Stimulated activated naive CD4-positive, alpha-beta T cell (primary cell): ENCODE results near the gene FKBP15.

Source experiments
- DNase-seq, 6 experiments: peaks; one replicate each; lab custom pipeline; 2025; lab: John Stamatoyannopoulos, UW

Gene FKBP15

DNA sequence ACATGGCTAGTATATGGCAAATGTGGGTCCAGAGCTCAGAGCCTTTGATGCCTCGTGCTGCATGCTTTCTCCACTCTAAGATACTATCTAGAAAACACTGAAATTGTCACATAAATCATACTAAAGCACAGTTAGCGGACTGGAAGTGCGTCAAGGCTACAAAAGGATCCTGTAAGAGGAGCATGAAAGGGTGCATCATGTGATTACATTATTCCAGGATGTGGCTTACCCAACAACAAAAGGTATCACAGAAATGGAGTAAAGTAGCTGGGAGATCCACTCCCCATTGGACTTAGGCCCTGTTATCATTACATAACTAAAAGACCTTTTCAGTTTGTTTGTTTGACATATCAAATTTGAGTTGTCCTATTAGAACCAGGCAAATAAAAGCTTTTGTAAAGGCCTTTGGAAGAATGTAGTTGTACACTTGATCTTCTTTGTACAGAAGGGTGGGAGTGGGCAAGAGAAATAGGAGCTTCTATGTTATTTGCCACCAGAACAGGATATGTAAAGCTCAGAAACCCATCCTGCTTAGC lies 7.1 kb upstream of the FKBP15 start:
- peak in 5 of 6 experiments; percentile 6 to 73 (median 57) for DNase-seq

GRCh38 chr9:113227436-113227835 lies 6.4 kb upstream of the FKBP15 start:
- no peak for DNase-seq

DNA sequence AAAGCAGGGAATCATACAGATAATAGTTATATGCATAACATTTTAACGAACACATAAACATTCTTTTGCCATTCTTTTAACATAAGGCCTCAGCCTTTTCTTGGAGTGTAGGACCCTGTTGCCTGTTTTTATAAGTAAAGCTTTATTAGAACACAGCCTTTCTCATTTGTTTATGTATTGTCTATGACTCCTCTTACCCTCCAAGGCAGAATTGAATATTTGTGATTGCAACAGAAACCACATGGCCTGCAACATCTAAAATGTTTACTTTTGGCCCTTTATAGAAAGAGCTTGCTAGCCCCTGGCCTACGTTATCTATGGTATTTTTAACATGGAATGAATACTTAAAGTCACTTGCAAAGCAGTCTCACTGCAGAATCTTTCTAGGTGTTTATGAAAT lies 2.9 kb upstream of the FKBP15 start:
- no peak for DNase-seq

DNA sequence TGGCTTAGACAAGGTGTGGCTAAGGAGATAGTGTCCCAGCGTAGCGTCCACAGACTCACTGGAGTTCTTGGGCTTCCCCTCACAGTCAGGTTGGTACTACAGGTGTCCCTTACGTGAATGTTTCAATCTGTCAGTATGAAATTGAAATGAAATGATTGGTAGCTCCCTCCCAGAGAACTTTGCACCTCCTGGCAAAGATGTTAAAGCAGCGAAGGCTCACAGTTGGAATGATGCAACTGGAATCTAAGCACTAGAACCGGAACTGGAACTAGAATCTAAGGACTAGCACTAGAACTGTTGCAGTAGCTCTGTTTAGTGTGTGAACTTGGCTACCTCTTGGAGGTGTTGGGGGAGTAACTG lies 1.4 kb upstream of the FKBP15 start:
- no peak for DNase-seq

- peak in 2 of 6 experiments; percentile 22 to 29 for DNase-seq
Measured at GRCh38 chr9:113221800-113222481, 864 bp upstream of the FKBP15 start.

DNA sequence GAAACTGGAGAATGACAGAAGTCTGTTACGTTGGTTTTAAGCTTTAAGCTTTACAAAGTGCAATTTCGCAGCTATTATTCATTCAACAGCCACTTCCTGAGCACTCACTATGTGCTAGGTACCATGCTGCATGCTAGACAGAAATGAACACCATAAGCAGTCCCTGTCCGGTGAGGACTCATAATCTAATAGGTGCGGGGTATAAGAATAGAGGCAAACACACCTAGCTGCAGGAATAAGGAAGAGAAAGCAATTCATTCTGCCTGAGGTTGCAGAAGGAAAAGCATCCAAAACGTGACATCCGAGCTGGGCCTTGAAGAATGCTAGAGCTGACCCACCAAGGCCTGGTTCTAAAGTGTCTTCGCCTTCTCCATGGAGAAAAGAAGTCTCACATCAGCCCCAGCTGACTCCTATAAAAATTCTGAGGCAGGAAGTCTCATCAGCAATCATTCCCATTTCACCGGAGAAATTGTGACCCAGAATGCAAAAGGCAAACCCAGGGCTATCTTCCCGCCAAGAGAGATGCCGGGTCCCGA lies 542 bp downstream of the FKBP15 start:
- DNase-seq, result peak in 2 of 6 experiments; percentile 13 to 34

GRCh38 chr9:113219969-113220368 lies 1.1 kb downstream of the FKBP15 start:
- DNase-seq, result no peak

- DNase-seq, result no peak
Measured at GRCh38 chr9:113219186-113219936, 1.7 kb downstream of the FKBP15 start.

GRCh38 chr9:113216406-113216805 lies 4.7 kb downstream of the FKBP15 start:
- DNase-seq, result no peak

- peak in 1 of 6 experiments; percentile 1 for DNase-seq
Measured at GRCh38 chr9:113215132-113215531, 5.9 kb downstream of the FKBP15 start.

DNA sequence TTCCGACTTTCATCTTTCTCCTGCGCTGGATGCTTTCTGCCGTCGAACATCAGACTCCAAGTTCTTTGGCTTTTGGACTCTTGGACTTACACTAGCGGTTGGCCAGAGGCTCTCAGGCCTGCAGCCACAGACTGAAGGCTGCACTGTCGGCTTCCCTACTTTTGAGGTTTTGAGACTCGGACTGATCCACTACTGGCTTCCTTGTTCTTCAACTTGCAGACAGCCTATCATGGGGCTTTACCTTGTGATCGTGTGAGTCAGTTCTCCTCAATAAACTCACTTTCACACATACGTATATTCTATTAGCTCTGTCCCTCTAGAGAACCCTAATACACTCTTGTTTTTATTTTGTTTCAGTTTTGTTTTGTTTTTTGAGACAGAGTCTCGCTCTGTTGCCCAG lies 10.3 kb downstream of the FKBP15 start:
- no peak for DNase-seq

DNA sequence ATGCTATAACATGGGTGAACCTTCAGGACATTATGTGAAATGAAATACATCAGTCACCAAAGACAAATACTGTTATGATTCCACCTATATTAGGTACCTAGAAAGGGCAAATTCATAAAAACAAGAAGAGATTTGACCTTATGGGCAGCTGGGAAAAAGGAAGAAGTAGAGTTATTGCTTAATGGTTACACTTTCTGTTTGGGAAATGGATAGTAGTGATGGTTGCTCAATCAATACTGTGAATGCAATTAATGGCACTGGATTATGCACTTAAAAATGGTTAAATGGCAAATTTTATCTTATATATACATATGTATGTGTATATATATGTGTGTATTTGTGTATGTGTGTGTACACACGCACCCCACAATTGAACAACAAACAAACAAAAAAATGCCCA lies 15.2 kb downstream of the FKBP15 start:
- no peak for DNase-seq

DNA sequence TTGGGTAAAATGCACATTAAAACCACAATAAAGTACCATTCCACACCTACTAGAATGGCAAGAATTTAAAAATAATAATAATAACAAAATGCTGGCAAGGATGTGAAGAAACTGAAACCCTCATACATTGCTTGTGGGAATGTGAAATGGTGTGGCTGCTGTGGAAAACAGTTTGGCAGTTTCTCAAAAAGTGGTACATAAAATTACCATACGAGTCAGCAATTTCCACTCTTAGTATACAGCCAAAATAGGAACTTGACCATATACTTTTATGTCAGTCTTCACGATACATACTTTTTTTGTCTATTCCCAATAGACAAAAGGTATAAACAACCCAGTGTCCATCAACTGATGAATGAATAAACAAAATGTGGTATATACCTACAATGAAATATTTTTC lies 15.6 kb downstream of the FKBP15 start:
- DNase-seq, result no peak

GRCh38 chr9:113199683-113200329 lies 21.3 kb downstream of the FKBP15 start:
- DNase-seq, result no peak

- DNase-seq, result no peak
Measured at GRCh38 chr9:113192455-113192854, 28.6 kb downstream of the FKBP15 start.

- no peak for DNase-seq
Measured at GRCh38 chr9:113187929-113188595, 33.0 kb downstream of the FKBP15 start.

GRCh38 chr9:113186137-113186755 lies 34.8 kb downstream of the FKBP15 start:
- DNase-seq, result no peak

GRCh38 chr9:113185271-113185670 lies 35.8 kb downstream of the FKBP15 start:
- no peak for DNase-seq

DNA sequence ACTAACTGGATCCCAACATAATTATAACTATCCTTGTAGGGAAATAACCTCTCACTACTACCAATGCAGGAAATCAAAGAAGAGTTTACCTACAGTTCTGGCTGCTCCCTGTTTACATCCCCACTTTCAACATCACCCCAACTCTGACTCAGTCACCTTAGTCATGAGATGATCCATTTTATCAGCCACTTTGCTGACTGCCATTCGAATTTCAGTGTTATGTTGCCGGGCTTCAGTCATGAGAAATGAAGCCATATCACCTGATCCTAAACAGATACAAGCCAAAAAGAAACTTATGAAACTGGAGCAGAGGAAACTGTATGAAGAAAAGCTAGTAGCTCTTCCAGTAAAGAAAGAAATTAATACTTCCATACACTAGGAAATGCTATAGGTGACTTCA lies 36.5 kb downstream of the FKBP15 start:
- no peak for DNase-seq

DNA sequence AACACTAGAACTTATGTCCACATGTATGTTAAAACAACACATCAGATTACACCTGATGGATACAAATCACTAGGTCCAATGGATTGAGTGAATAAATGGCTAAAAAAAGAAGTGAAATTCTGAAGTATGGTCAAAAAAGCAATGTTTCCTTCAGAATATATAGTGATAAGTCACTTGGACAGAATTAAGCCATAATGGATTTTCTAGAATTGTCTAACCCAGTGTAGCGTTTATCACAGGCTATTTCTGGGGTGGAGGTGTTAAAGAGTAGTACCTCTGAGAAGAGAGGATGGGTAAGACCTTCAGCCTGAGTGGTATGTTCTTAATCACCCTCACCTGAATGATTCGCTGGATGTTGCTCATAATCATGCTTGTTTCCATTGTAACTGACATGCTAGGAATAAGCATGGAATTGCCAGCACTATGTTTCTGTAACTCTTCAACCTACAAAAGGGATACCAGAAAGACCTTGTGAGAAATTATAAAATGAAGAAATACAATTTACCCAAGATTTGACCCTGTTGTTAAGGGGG lies 37.1 kb downstream of the FKBP15 start:
- no peak for DNase-seq

DNA sequence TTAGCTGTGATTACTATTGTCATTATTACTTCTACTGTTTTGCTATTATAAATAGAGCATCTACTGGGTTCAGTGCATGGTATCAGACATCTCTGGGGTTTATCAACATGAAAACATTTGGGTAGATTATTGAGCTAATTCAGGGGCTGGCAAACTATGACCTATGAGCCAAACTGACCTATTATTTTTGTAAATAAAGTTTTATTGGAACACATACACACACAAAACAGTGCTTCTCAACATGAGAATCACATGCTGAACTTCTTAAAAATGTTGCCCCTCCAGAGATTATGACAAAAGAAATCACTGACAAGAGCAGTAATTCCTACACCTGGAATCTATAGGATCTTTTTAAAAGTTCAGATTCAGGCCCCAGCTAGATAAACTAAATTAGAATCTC lies 39.9 kb downstream of the FKBP15 start:
- no peak for DNase-seq
